ENCODE measurements around the gene SCP2.
A peak's percentile ranks its signal among the peaks of the same experiment; 100 is the strongest.
"Not testable (repeated sequence)": the region's sequence is repeated elsewhere in the genome, so short reads cannot be mapped to it uniquely, and the experiment has no call there.

The SCP2 gene

GRCh38 chr1:52970149-52970548 is 43.1 kb downstream of the SCP2 start:
- no peak for DNase-seq (ENCODE audit: low spot score)

- DNase-seq (ENCODE audit: low spot score): no peak
Observed at GRCh38 chr1:52973841-52974240, 46.8 kb downstream of the SCP2 start.

GRCh38 chr1:52976183-52977035 is 49.3 kb downstream of the SCP2 start:
- no peak for DNase-seq (ENCODE audit: low spot score)

- DNase-seq (ENCODE audit: low spot score): no peak
Observed at GRCh38 chr1:52978045-52978444, 51.0 kb downstream of the SCP2 start.

- DNase-seq (ENCODE audit: low spot score): not testable (repeated sequence)
Observed at GRCh38 chr1:52992733-52993132, 65.7 kb downstream of the SCP2 start.

GRCh38 chr1:52994656-52995055 is 67.6 kb downstream of the SCP2 start:
- DNase-seq (ENCODE audit: low spot score): no peak

- DNase-seq (ENCODE audit: low spot score): no peak
Observed at GRCh38 chr1:52996653-52997052, 69.6 kb downstream of the SCP2 start.

- no peak for DNase-seq (ENCODE audit: low spot score)
Observed at GRCh38 chr1:53001128-53001527, 74.1 kb downstream of the SCP2 start.

- DNase-seq (ENCODE audit: low spot score): not testable (repeated sequence)
Observed at GRCh38 chr1:53006612-53007011, 79.5 kb downstream of the SCP2 start.

- not testable (repeated sequence) for DNase-seq (ENCODE audit: low spot score)
Observed at GRCh38 chr1:53010247-53010646, 83.2 kb downstream of the SCP2 start.

- DNase-seq (ENCODE audit: low spot score): no peak
Observed at GRCh38 chr1:53011175-53011574, 84.1 kb downstream of the SCP2 start.

GRCh38 chr1:53014791-53015507 is 87.9 kb downstream of the SCP2 start:
- peak; percentile 78 for DNase-seq (ENCODE audit: low spot score)

- no peak for DNase-seq (ENCODE audit: low spot score)
Observed at GRCh38 chr1:53015508-53015860, 88.4 kb downstream of the SCP2 start.

GRCh38 chr1:53016705-53017104 is 89.6 kb downstream of the SCP2 start:
- no peak for DNase-seq (ENCODE audit: low spot score)

GRCh38 chr1:53020588-53020987 is 93.5 kb downstream of the SCP2 start:
- DNase-seq (ENCODE audit: low spot score): no peak

- no peak for DNase-seq (ENCODE audit: low spot score)
Observed at GRCh38 chr1:53022179-53022578, 95.1 kb downstream of the SCP2 start.

- no peak for DNase-seq (ENCODE audit: low spot score)
Observed at GRCh38 chr1:53023546-53023945, 96.5 kb downstream of the SCP2 start.

- DNase-seq (ENCODE audit: low spot score): no peak
Observed at GRCh38 chr1:53024117-53024516, 97.0 kb downstream of the SCP2 start.

GRCh38 chr1:53025034-53025768 is 98.1 kb downstream of the SCP2 start:
- no peak for DNase-seq (ENCODE audit: low spot score)

- DNase-seq (ENCODE audit: low spot score): no peak
Observed at GRCh38 chr1:53025769-53026112, 98.7 kb downstream of the SCP2 start.

GRCh38 chr1:53026254-53026653 is 99.2 kb downstream of the SCP2 start:
- no peak for DNase-seq (ENCODE audit: low spot score)

- DNase-seq (ENCODE audit: low spot score): no peak
Observed at GRCh38 chr1:53031732-53032131, 104.7 kb downstream of the SCP2 start.

GRCh38 chr1:53037159-53037558 is 110.1 kb downstream of the SCP2 start:
- DNase-seq (ENCODE audit: low spot score): no peak

Measured in kidney capillary endothelial cell (primary cell).